GM18499 (cell line): ENCODE data around the gene POLDIP2.

Experiments
- ATAC-seq: cut with Tn5 transposase; IDR thresholded peaks from one replicate; pipeline ENCODE4 v1.9.1; 2021; ENCODE audit warnings: moderate number of reproducible peaks; ENCODE audit not compliant: insufficient read depth, unreplicated experiment

Gene POLDIP2

DNA sequence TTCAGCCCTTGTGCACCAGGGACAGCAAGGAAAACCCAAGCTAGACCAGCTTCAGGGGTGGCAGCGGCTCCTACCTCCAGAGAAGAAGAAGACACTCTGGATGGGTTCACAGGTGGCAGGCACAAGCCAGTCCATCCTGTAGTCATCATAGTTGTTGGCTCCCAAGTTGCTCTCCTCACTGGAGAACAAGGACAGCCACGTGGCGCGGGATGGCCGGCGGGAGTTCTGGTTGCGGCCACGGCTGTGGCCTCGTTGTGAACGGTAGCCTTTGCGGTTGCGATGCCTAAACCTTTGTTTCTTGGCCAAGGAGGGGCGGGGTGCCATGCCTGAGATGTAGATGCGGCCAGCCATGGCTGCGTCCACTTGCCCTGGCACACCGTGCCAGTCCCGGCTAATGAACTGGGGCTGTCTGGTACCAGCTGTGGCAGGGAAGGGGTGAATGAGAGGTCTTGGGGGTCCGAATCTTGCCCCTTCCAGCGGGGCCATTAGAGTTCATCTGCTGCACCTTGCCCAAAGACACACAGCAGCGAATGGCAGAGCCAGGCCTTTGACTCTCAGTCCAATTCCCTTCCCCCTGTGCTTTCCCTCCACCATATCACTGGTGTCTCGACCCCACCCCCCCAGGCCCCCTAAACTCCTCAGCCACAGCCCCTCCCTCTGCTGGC lies 10.4 kb upstream of the POLDIP2 start:
- no peak for ATAC-seq

DNA sequence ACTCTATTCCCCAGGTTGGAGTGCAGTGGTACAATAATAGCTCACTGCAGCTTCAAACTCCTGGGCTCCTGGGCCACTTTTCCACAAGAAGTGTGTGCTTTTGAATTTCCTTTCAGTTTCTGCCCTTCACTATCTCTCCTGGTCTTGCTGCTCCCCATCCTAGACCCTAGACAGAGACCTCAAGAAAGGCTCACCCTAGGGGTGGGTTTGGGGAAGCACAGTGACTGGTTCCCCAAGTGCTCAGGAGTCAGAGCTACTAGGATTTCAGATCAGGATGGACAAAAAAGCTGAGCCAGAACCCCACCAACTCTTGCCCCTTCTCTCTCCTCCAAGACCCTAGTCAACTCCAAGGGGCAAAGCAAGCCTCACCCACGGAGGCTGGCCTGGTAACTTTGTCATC lies 9.3 kb upstream of the POLDIP2 start:
- no peak for ATAC-seq

DNA sequence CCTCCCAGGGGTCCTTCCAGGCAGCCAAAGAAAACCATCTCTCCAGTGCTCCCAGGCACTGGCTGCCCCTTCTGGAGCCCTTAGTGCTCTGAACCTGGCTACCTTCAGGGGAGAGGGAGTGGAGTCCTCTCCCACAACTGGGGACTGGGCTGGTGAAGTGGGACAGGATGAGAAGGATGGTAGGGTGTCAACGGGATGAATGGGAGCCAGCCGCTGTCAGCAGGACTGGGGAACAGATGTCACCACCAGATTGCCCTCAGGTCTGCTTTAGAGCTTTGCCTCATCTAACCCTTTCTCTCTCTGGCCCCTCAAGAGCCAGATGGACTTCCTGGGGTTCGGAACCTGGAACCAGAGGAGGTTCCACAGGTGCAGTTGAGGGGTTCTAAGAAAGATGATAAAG lies 8.2 kb upstream of the POLDIP2 start:
- no peak for ATAC-seq

DNA sequence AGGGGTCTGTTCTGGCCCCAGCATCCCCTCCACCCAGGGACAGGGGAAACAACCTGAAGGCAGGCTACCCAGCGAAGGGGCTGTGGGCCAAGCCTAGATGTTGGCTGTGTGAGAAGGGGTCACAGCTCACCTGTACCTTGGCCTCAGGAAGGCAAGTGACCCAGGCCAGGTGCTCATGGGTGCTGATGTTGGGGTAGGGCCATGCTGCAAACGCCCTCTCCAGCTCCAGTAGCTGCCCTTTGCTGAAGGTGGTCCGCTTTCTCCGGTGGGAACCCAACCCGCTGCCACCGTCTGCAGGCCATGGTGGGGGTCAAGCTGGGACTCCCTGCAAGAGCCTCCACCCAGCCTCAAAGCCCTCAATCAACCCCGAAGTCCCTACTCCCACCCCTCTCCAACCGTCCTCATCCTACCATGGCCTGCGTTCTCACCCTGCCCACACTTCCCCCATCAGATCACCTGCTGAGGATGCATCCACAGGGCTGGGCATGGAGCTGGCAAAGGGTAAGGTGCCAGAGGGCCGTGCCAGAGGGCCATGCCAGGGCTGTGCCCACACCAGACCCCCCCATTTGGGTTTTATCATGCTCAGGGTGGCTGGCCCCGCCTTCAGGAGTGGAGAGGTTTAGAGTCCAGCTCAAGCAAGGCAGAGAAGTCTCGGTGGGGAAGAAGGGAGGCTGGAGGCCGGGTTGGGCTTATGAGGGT lies 7.5 kb upstream of the POLDIP2 start, which contains the start of gene SEBOX:
TSS of gene SEBOX (minus strand) at position 535 of the 699 bp plus-strand sequence. CDS start at position 487, 48 bp downstream.
- ATAC-seq = no peak

DNA sequence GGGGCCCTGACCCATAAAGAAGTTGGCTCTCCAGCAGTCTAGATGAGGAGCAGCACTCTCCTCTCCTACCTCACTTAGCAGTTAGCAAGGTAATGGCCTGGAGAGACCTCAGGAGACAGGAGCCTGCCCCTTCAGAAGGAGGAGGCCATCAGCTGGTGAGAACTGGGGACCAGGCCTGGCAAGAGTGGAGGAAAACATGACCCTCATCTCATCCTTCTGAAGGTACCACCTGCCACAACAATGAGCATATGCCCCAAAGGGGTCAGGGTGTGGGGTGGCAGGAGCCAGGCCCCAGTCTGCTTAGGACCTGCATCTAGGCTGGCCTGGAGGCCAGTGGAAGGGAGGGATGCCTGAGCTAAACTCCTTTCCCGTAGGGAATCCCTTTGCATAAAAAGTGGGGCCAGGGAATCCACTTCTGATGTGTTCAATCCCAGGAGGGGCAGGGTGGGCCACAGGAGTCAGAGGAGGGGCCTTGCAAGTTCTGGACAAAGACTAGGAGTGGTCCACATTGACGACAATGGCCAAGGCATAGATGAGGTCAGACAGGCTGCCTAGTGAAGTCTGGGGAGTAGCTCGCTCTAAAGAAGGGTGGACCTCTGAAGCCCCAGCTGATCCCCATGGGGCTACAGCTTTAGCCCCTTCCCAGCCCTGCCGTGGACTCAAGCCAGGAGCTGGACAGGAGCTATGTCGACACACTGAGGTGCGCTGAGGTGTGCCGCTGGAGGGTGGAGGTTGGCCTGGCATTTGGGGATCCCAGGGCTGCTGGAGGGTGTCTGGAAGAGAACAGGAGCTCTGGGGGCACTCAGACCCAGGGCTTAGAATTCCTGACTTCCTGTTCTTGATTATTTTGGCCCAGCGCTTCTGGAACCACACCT lies 6.7 kb upstream of the POLDIP2 start:
- no peak for ATAC-seq

DNA sequence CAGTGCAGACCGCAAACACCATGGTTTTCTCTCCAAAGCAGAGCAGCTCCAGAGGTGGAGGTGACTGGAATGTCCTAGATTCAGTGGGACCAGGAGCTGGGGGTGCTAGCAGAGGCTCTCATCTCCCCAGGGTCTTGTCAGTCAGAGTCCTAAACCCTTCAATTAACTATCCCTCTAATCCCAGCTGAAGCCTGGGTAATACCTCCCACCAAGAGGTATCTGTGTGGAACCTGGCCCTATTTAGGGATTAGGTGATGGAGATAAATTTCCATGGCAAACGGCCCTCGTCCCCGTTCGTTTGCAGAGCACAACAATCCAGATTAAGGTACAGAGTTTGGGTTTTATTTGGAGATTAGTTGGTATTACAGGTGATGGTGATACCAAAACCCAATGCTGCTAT lies 5.9 kb upstream of the POLDIP2 start:
- no peak for ATAC-seq

DNA sequence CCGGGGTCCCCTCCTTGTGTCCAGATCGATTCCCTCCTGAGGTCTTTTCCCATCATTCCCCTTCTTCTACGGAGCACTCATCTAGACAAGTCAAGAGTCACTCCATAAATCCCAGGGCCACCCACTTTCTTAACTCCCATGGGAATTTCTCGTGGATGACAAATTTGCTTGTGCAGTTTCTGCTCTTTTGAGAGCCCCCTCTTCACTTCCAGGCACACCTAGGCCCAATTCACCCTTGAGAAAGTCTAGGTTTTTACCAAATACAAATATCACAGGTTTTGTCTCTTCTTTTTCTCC lies 522 bp upstream of the POLDIP2 start:
- ATAC-seq = no peak

DNA sequence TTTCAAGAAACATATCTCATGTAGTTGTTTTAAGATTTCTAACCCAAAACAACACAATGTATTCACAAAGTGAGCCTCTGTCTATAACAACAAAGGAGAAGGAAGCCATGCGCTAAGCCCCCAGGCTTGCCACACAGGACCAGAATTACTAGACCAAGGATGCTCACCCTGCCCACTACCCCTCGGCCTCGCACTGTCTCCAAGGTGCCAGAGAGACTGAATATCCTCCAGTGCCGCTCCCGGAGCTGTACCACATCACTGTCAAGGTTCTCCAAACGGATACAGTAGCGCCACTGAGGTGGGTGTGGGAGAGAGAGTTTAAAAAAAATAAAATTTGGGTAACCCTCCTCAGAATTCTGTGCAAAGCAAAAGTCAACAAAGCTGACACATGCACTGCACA lies 7.1 kb downstream of the POLDIP2 start:
- no peak for ATAC-seq

DNA sequence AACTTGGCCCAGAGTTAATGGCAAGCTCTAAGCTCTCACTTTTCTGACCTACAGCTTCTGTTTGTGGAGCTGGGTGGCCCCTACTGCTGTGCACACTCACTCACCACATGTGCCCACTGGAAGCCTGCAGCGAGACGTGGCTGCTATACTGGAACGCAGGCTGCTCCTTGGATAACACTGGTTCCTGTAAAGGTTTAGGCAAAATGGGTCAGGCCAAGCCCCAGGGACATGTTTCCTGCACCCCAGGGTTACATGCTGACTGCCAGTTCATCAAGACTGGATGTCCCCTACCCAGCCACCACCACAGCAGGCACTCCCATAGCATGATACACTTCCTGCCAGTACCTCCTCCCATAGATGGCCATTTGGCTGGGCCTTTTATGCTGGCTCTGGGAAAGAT lies 8.3 kb downstream of the POLDIP2 start:
- ATAC-seq = no peak

DNA sequence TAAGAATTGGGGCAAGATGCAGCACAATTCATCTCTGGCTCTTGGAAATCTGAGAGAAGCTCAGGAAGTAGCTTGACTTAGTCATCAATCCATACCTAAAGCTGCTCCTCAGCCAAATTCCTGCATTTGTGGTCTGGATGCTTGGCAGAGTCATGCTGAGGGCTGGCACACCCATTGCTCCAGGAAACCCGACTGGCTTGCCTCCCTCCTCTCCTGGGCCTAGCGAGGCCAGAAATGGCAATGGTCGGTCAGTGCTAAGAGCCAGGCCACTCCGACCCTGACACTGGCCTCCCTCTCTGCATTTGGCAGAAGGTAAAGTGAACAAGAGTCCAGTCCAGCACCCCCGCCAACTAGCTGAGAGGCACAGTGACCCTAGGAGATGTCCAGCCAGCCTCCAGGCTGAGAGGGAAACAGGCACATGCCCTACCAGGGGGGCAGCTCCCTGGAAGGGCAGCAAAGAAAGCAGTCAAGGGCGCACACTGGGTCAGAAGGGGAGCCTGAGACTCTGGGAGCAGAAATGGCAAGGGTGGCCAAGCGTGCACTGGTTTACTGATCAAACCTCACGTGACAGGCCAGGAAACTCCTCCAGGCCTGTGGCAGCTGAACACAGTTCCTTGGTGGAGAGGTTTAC lies 10.0 kb downstream of the POLDIP2 start:
- ATAC-seq = no peak

DNA sequence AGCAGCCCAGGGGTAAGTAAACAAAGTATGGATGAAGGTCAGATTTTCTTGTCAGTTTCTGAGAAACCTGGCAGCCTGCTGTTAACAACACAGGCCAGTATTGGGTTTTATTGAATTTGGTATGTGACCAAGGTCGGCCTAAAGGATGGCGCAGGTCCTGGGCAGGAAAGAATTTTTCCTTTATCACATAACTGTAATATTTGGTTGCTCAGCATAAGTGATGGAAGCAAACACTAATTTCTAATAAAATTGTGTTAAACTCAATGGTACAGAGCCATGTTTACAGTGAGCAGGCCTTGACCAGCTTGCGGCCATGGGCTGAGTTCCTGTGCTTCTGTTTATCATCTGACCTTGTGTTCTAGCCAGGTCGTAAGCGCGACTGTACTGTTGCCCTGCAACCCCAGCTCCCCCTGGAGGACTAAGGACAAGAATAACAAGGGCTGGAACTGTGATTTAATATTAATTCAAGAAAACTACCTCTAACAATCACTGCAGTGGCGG lies 10.5 kb downstream of the POLDIP2 start:
- ATAC-seq = no peak

DNA sequence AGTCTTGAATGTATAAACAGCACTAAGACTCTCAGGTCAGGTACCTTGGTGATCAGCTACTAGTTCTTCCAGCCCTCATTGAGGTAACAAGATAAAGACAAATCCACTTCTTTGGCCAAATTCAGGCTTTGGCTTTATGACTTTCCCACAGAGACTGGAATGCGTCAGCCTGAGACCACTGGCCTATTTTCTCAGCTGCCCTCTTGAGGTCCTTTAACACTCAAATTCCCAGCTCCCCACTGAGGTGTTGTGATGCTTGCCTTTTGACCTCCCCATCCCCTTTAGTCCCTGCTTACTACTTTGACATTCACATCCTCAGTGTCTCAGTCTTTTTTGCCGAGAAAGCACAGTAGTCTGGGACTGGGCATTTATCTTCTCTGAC lies 11.1 kb downstream of the POLDIP2 start:
- no peak for ATAC-seq

DNA sequence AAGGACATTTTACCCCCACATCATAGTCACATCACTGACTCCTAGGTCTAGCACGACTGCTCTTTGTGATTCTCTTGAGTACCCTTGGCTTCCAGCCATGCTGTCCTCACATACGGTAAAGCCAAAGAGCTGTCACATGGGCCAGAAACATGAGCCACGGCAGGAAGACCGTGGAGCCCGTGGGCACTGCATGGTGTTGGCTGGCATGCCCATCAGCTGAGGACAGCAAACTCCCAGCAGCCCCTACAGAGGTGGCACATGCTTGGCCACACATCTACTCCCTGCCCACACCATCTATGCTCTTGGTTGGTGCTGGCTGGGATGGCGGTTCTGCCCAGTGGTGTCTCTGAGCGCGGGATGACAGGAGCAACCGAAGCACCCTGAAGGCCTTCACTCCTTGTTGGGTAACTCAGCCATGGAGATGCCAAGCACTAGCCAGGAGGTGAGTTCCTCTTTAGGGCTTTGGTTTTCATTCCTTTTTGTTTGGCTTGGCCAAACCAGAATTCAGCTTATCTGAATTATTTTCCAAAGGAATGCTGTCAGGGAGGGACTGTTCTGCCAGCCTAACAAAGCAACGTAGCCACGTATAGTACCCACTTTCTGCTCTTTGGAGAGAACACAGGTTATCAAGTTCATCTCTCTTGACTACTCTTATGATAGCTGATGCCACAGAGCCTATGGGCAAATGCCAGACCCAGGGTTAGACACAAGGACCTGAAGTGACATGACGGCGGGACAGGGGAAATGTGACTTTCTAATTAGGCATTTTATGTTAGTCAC lies 11.7 kb downstream of the POLDIP2 start:
- no peak for ATAC-seq

DNA sequence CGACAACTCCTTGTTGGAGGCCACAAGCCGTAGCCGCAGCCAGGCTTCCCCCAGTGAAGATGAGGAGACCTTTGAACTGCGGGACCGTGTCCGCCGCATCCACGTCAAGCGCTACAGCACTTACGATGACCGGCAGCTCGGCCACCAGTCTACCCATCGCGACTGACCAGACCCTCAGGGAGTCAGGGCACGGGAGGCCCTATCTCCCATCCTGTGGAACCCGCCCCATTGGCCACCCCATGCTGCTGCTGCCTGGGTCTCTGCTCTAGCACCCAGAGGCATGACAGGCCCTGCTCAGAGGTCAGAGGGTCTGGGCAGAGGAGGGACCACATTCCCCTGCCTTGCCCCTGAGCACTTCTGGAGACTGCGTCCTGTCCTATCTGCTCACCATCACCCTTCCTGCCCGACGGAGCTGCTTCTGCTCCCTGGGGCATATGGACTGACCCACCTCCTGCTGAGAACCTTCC lies 12.9 kb downstream of the POLDIP2 start:
- ATAC-seq = no peak

DNA sequence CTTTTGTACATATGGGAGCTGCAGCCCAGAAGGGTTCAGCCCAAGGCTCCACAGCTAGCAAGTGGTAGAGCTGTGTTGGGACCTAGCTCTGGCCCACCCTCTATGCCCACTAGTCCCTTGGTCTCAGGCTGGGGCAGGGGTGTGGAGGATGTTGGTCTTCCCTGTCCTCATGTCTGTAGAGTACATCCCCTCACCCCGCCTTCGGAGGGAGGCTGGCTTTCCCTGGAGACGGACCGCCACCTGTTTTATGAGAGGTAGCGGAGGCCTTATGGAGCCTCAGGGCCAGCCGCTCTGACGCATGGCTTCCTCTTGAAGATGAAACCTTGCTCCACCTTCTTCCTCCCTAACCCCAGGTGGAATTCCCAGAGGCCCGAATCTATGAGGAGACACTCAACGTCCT lies 13.3 kb downstream of the POLDIP2 start:
- no peak for ATAC-seq

DNA sequence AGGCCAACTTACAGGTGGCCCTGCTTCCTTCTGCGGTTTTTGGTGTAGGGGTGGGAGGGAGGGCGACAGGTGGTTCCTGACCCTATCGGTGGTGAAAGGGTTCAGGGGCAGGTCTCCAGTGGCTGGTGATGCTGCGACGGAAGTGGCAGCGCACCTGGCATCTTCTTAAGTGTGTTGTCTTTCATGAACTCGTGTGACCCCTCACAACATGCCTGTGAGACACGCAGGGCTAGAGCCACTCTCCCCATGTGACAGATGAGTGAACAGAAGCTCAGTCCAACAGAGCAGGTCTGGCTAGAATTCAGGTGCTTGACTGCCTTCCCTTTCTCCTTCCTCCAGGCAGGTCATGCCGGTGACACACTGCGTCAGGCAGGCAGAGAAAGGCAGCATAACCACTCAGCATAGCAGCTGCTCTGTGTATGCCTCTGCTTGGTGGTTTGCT lies 13.8 kb downstream of the POLDIP2 start:
- no peak for ATAC-seq

DNA sequence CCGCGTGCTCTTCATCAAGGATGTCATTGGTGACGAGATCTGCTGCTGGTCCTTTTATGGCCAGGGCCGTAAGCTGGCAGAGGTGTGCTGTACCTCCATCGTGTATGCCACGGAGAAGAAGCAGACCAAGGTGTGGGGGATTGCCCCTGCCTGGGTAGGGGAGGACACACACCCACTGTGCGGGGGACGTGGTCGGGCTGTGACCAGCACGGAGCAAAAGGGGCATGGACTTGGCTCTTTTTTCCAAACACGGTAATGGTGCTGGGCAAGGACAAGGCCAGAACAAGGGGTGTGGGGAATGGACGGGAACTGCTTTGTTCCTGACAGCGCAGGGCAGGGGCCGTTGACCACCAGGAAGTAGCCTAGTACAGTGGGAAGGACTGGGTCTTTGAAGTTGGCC lies 15.0 kb downstream of the POLDIP2 start:
- ATAC-seq = no peak

DNA sequence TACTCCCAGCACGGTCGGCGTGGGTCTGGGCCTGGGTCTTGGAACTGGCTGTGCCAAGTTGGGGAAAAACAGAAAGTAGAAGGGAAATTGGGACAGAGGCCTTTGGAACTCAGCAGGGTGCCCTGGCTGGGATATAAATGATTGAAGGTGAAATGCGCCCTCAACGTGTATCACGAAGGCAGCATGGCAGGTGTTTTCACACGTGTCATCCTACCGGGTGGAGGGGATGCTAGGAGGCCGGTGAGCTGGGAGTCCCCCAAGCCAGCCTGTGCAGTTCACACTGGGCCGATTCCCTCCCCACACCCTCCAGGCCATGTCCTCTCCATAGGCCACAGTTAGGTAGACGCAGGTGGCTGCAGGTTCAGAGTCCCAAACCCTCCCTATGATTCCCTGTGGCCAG lies 15.8 kb downstream of the POLDIP2 start:
- no peak for ATAC-seq

DNA sequence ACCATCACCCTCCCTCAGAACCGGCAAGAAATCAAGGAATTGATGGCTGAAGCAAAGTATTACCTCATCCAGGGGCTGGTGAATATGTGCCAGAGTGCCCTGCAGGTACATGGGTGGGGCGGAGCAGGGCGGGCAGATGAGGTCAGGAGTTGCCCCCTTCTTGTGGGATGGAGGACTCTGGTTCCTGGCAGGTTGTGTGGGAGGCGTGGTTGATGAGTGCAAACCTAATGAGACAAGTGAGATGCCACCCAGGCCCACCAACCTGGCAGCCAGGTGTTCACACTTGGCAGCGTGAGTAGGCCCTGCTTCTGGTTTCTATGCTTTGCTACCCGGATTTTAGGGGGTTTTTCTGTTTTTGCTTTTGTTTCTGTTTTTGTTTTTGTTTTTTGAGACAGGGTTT lies 17.0 kb downstream of the POLDIP2 start:
- ATAC-seq = no peak

DNA sequence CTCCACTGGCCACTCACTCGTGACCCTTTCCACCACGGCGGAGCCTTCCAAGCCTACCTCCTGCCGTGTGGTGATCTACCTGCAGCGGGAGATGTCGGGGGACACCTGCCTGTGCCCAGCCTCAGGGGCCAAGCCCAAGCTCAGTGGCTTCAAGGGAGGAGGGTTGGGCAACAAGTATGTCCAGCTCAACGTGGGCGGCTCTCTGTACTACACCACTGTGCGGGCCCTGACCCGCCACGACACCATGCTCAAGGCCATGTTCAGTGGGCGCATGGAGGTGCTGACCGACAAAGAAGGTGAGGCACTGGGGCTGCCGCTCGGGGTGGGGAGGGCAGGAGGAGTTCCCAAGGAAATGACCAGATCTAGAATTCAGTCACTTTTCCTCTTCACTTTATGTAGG lies 17.9 kb downstream of the POLDIP2 start:
- no peak for ATAC-seq
